Adrenal gland (tissue), 5 donors: ENCODE data around the gene BMPR1B.

Experiments used
- POLR2A ChIP-seq, 2 donors: fragments of 450-650 bp; IDR thresholded peaks; one replicate each; pipeline ENCODE4 v1.6.1; 2017; ENCODE audit warnings: antibody characterized with exemption in 2 of 2, mild to moderate bottlenecking in 2 of 2, moderate library complexity in 1 of 2
- TF ChIP-seq, protein P1 (sequence below), 6 experiments: fragments of 450-650 bp in 4 of 6; fragments of 200-600 bp in 2 of 6; sonication (generic) in 1 of 6; IDR thresholded peaks; 1 replicate in 5 of 6; 2 replicates in 1 of 6; pipeline versions ENCODE4 v1.5.1 to v1.8.0; 2016 to 2021; ENCODE audit warnings: antibody characterized with exemption in 6 of 6, mild to moderate bottlenecking in 2 of 6, moderate library complexity in 1 of 6
- donor health status: DM: no; HTN: no; CAD: no.

DNA sequence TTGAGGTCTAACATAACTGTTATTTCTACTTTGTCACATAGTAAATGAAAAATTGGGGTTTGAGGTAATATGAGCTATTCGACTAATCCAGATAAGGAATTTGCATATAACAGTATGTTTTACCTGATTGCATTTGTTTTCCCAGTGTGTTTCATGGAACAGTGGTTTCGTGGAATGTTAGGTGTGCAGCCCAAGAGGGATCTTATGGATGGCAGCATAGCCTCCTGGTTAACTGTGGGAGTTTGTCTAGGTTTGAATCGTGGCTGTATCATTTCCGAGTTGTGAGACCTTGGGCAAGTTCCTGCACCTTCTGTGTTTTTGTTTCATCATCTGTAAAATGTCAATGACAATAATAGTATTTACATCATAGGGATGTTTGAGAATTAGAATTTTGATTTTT, 7.9 kb downstream of the BMPR1B start:
- TF ChIP-seq, protein P1, sequence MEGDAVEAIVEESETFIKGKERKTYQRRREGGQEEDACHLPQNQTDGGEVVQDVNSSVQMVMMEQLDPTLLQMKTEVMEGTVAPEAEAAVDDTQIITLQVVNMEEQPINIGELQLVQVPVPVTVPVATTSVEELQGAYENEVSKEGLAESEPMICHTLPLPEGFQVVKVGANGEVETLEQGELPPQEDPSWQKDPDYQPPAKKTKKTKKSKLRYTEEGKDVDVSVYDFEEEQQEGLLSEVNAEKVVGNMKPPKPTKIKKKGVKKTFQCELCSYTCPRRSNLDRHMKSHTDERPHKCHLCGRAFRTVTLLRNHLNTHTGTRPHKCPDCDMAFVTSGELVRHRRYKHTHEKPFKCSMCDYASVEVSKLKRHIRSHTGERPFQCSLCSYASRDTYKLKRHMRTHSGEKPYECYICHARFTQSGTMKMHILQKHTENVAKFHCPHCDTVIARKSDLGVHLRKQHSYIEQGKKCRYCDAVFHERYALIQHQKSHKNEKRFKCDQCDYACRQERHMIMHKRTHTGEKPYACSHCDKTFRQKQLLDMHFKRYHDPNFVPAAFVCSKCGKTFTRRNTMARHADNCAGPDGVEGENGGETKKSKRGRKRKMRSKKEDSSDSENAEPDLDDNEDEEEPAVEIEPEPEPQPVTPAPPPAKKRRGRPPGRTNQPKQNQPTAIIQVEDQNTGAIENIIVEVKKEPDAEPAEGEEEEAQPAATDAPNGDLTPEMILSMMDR (IDR thresholded peaks at IDR 0.05), result no peak
- TF ChIP-seq POLR2A (IDR thresholded peaks at IDR 0.05), result no peak
